ENCODE data around the gene RAB1A. TPM values are rescaled to one million over a fixed set of nuclear protein-coding genes. Genes with fewer than 3 reads are reported as not detected.

The RAB1A gene
- total and polyA plus RNA-seq, 2 donors, result 42.9 to 144 TPM

DNA sequence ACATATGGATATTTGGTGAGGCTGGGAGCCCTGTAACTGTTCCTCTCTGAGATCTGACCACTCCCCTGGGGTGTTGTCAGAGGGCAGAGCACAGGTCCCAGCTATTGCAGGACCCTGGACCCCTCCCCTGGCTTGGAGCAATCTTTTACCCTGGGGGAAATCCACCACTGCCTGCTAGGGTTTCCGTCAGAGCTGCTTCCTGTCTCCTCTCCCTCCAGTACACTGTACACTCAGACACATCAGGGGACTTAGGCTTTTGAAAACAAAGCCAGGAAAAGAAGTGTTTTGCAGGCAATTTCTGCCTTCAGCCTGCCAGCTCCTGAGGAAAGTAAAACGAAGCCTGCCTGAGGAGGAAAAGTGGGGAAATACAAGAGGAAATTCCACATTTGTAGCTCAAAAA, 86.9 kb downstream of the RAB1A start:
- Histone ChIP-seq H3K27me3 (ENCODE audit: control insufficient read depth in 2 of 2, insufficient read depth in 1 of 2, low read length in 1 of 2) (no peaks in the 10 kb centered on the region), H3K4me1 (ENCODE audit: control insufficient read depth in 2 of 2, insufficient read depth in 2 of 2, low read length in 2 of 2) (peaks cover 0 to 11% of the 10 kb centered on the region in 2 donors), H3K9me3 (ENCODE audit: control insufficient read depth in 2 of 2, insufficient read depth in 1 of 2, low read length in 1 of 2) (peaks cover 5 to 11% of the 10 kb centered on the region in 2 donors), H3K27ac (ENCODE audit: low read depth in 1 of 2, low read length in 1 of 2) (no peak overlapping the region), H3K36me3 (ENCODE audit: control insufficient read depth in 2 of 2, insufficient read depth in 2 of 2, low read length in 1 of 2) (peaks cover 2 to 24% of the 10 kb centered on the region in 2 donors), H3K4me3 (ENCODE audit: low read length in 2 of 2) (no peak overlapping the region)
- no peak for DNase-seq (ENCODE audit: low read depth in 6 of 9, low spot score in 9 of 9)
- WGBS, result 94% methylated on average over 2 of the region's 2 CpGs

DNA sequence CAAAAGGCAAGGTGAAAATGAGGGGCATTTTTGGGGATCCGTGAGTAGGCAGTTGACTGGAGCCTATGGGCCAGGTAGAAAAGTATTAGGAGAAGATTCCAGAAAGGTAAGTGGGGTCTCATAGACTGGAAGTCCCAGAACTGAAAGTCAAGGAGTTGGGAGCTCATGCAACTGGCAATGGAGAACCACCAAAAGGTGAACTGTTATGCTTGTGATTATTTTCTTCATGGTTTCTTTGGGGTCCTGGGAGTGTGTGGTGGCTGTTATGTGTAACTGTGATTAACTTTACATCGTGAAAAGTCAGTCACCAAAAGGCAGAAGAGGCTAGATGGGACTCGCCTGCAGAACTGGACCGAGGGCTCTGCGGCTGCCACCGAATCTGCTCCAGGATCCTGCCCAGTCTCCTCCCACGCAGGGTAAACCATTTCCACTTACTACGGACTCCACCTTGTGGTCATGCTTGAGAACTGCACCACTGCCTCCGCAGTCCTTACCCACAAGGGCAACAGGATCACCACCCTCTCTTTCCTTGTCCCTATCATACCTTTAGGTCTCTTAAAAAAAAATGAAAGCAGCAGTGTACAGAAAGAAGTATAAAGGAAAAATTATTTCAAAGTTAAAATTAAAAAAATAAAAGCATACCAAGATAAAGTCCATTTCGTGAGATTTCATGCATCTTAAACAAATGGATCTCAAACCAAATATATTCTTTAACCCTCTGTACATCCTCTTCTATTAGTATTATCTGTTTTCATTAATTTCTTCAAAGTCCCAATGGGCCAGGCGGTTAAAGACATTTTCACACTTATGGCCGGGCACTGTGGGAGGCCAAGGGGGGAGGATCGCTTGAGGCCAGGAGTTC, 89.3 kb downstream of the RAB1A start:
- peaks cover 5 to 11% of the 10 kb centered on the region in 2 donors for H3K9me3 ChIP-seq (ENCODE audit: control insufficient read depth in 2 of 2, insufficient read depth in 1 of 2, low read length in 1 of 2)
- peaks cover 0 to 13% of the 10 kb centered on the region in 2 donors for H3K4me1 ChIP-seq (ENCODE audit: control insufficient read depth in 2 of 2, insufficient read depth in 2 of 2, low read length in 2 of 2)
- DNase-seq (ENCODE audit: low read depth in 6 of 9, low spot score in 9 of 9), result peak in 7 of 9 donors; percentile 56 to 88 (median 74)
- H3K4me3 ChIP-seq (ENCODE audit: low read length in 2 of 2), result no peak overlapping the region
- peaks cover 3 to 27% of the 10 kb centered on the region in 2 donors for H3K36me3 ChIP-seq (ENCODE audit: control insufficient read depth in 2 of 2, insufficient read depth in 2 of 2, low read length in 1 of 2)
- WGBS, result 39% methylated on average over 13 of the region's 13 CpGs
- no peaks in the 10 kb centered on the region for H3K27me3 ChIP-seq (ENCODE audit: control insufficient read depth in 2 of 2, insufficient read depth in 1 of 2, low read length in 1 of 2)
- no peak overlapping the region for H3K27ac ChIP-seq (ENCODE audit: low read depth in 1 of 2, low read length in 1 of 2)

DNA sequence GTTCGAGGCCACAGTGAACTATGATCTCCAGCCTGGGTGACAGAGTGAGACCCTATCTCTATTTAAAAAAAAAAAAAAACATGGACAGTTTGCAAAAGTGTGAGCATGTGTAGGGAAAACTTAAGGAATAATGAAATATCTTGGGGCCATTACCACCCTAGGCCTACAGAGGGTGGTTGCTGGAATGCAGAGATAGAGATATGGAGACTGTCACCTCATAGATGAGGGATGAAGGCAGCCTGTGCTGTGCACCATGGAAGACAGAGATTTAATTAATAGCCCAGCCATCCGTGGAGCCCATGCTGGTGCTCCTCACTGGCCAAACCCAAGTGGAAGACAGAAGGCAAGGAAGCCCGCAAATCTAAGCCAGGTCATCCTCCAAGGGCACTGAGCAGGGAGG, 90.3 kb downstream of the RAB1A start:
- Histone ChIP-seq H3K4me3 (ENCODE audit: low read length in 2 of 2) (no peak overlapping the region), H3K36me3 (ENCODE audit: control insufficient read depth in 2 of 2, insufficient read depth in 2 of 2, low read length in 1 of 2) (peaks cover 3 to 27% of the 10 kb centered on the region in 2 donors), H3K9me3 (ENCODE audit: control insufficient read depth in 2 of 2, insufficient read depth in 1 of 2, low read length in 1 of 2) (peaks cover 5 to 11% of the 10 kb centered on the region in 2 donors), H3K27me3 (ENCODE audit: control insufficient read depth in 2 of 2, insufficient read depth in 1 of 2, low read length in 1 of 2) (no peaks in the 10 kb centered on the region), H3K27ac (ENCODE audit: low read depth in 1 of 2, low read length in 1 of 2) (no peak overlapping the region), H3K4me1 (ENCODE audit: control insufficient read depth in 2 of 2, insufficient read depth in 2 of 2, low read length in 2 of 2) (peaks cover 0 to 13% of the 10 kb centered on the region in 2 donors)
- 98% methylated on average over 3 of the region's 3 CpGs for WGBS
- DNase-seq (ENCODE audit: low read depth in 6 of 9, low spot score in 9 of 9), result no peak

DNA sequence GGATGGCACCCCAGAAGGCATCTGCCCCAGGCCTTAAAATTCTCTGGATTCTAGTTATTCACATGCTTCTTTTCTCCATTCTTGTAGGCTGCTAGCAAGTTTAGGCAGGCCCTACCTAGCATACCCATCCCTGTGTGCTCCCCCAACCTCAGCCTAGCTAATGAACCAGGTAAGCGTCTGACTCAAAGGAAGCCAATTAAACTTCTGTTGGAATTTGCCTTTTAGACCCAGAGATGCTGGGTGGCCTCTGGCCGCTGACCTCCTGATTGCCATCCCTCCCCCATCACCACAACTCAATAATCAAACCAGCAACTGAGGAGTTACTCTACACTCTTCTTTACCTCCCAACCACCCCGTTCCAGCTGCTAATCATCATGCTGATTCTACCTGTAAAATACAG, 92.7 kb downstream of the RAB1A start:
- H3K9me3 ChIP-seq (ENCODE audit: control insufficient read depth in 2 of 2, insufficient read depth in 1 of 2, low read length in 1 of 2), result no peaks in the 10 kb centered on the region
- no peak for DNase-seq (ENCODE audit: low read depth in 6 of 9, low spot score in 9 of 9)
- 96% methylated on average over 3 of the region's 3 CpGs for WGBS
- H3K36me3 ChIP-seq (ENCODE audit: control insufficient read depth in 2 of 2, insufficient read depth in 2 of 2, low read length in 1 of 2), result peaks cover 3 to 14% of the 10 kb centered on the region in 2 donors
- H3K27ac ChIP-seq (ENCODE audit: low read depth in 1 of 2, low read length in 1 of 2), result no peak overlapping the region
- H3K4me1 ChIP-seq (ENCODE audit: control insufficient read depth in 2 of 2, insufficient read depth in 2 of 2, low read length in 2 of 2), result peaks cover 7 to 18% of the 10 kb centered on the region in 2 donors
- no peaks in the 10 kb centered on the region for H3K27me3 ChIP-seq (ENCODE audit: control insufficient read depth in 2 of 2, insufficient read depth in 1 of 2, low read length in 1 of 2)
- no peak overlapping the region for H3K4me3 ChIP-seq (ENCODE audit: low read length in 2 of 2)

Other genes starting within 250 kb of the RAB1A start
- gene SLC1A4, start 140.7 kb downstream of the RAB1A start, total RNA-seq, result 12.5 TPM
- 4.9 TPM for gene SLC1A4, start 140.7 kb downstream of the RAB1A start, polyA plus RNA-seq
- 8.0 TPM for gene CEP68, start 73.7 kb downstream of the RAB1A start, total RNA-seq
- 13.3 TPM for gene CEP68, start 73.7 kb downstream of the RAB1A start, polyA plus RNA-seq
- 76.2 TPM for gene ACTR2, start 97.7 kb upstream of the RAB1A start, total RNA-seq
- 166 TPM for gene ACTR2, start 97.7 kb upstream of the RAB1A start, polyA plus RNA-seq